OCI-LY7 (cell line): Measurements from ENCODE around the gene CELF4.

Source experiments
- CTCF ChIP-seq: fragments of 200-600 bp; sonication (generic); conservative IDR thresholded peaks from 2 replicates; pipeline ENCODE4 v1.5.1; 2014; ENCODE audit warnings: mild to moderate bottlenecking, antibody characterized with exemption, low read length, moderate library complexity, mixed read lengths
- EZH2phosphoT487 ChIP-seq: fragments of 200-600 bp; sonication (generic); IDR thresholded peaks from 2 replicates; pipeline ENCODE4 v1.6.1; 2018; ENCODE audit warnings: low read depth, borderline replicate concordance, mild to moderate bottlenecking, mixed run types, antibody characterized with exemption, low read length, moderate library complexity, mixed read lengths

- TF ChIP-seq CTCF (no peak), EZH2phosphoT487 (no peak)
Measured at GRCh38 chr18:37452682-37453385, 112.8 kb downstream of the CELF4 start.
